ENCODE results near the gene LYSET.
A peak's percentile ranks its signal among the peaks of the same experiment; 100 is the strongest.
"Not testable (repeated sequence)": the region's sequence is repeated elsewhere in the genome, so short reads cannot be mapped to it uniquely, and the experiment has no call there.

Gene LYSET

GRCh38 chr14:93169619-93170018 lies 15.5 kb upstream of the LYSET start:
- not testable (repeated sequence) for DNase-seq

DNA sequence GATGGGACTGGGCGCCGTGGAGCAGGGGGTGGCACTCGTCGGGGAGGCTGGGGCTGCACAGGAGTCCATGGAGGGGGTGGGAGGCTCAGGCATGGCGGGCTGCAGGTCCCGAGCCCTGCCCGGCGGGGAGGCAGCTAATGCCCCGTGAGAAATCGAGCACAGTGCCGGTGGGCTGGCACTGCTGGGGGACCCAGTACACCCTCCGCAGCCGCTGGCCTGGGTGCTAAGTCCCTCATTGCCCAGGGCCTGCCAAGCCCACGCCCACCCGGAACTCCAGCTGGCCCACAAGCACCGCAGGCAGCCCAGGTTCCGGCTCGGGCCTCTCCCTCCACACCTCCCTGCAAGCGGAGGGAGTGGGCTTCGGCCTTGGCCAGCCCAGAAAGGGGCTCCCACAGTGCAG lies 15.0 kb upstream of the LYSET start:
- DNase-seq, result not testable (repeated sequence)

- no peak for DNase-seq
These were observed 13.7 kb upstream of the LYSET start for GRCh38 chr14:93171376-93171775.

- DNase-seq, result no peak
These were observed 11.1 kb upstream of the LYSET start for GRCh38 chr14:93173943-93174395.

GRCh38 chr14:93174731-93175130 lies 10.4 kb upstream of the LYSET start:
- DNase-seq, result not testable (repeated sequence)

DNA sequence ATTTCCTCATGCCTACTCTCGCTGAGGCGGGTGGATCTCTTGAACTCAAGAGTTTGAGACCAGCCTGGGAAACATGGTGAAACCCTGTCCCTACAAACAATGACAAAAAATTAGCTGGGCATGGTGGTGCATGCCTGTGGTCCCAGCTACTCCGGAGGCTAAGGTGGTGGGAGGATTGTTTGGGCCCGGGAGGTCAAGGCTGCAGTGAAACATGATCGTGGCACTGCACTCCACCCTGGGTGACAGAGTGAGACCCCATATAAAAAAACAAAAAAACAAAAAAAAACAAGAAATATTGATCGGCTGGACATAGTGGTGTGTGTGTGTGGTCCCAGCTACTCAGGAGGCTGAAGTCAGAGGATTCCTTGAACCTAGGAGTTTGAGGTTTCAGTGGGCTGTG lies 9.6 kb upstream of the LYSET start:
- no peak for DNase-seq

GRCh38 chr14:93183596-93184317 lies 1.4 kb upstream of the LYSET start:
- no peak for DNase-seq

- DNase-seq, result no peak
These were observed 218 bp downstream of the LYSET start for GRCh38 chr14:93185349-93185720.

- DNase-seq, result no peak
These were observed 1.3 kb downstream of the LYSET start for GRCh38 chr14:93186466-93186865.

DNA sequence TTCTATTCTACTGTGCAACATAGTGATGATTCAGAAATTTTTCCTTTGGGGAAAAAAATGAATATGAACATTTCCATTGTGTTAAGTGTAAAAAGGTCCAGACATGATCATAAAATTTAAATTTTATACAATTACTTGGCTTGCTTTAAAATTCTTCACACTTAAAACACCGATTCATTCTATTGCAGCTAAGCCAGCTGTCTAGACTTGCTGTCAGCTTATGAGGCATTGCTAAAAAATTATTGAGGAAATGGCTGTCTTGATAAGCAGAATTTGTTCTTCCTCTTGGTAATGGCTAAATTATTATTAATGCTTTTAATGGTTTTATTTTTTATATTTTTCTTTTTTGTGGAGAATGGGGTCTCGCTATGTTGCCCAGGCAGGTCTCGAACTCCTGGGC lies 1.8 kb downstream of the LYSET start:
- DNase-seq, result no peak

- no peak for DNase-seq
These were observed 10.3 kb downstream of the LYSET start for GRCh38 chr14:93195316-93195999.

- DNase-seq, result no peak
These were observed 13.9 kb downstream of the LYSET start for GRCh38 chr14:93199031-93199430.

- no peak for DNase-seq
These were observed 15.4 kb downstream of the LYSET start for GRCh38 chr14:93200553-93200952.

- DNase-seq, result no peak
These were observed 16.1 kb downstream of the LYSET start for GRCh38 chr14:93201155-93201704.

- DNase-seq, result peak; percentile 94
These were observed 21.8 kb downstream of the LYSET start, which contains the start of the genes GON7 and UBR7 for GRCh38 chr14:93206793-93207467. GON7 (minus strand) TSS chr14:93207065; CDS start chr14:93207037, 28 bp downstream. UBR7 (plus strand) TSS chr14:93207256; CDS start chr14:93207292, 36 bp downstream.

DNA sequence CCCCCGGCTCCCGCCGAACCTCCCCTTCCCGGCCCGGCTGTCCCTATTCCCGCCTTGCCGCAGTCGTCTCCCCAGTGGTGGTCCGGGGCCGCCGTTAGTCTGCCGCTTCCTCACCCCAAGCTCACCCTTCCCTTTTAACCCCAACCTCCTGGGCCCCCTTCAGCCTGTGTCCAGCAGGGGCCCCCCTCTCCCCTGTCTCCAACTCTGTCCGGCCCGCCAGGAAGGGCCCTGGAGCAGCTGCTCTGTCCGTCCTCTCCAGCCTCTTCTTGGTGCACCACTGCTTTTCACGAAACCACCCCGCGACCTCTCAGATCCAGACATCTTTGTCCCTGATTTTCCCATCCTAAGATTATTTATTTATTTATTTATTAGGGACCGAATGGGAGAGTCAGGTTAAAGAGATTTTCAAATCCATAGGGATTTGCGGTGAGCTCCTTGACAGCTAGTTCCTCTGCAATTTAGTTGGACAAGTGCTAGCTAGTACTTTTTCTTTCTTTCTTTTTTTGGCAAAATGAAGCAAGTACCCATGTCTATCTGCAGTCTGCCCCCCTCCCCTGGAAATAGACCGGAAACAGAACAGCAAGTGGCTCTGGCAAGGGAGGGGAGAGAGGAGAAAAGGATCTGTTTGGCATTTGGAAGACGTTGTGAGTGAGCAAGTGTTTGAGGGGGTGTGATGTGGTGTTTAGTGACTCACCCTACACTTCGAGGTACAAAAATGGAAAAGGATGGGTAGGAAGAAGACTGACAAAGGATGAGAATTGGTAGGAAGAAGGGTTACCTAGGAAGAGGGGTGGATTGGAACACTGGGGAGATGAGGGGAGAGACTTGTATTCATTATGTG lies 22.6 kb downstream of the LYSET start:
- DNase-seq, result no peak

GRCh38 chr14:93212432-93212831 lies 27.3 kb downstream of the LYSET start:
- DNase-seq, result no peak

DNA sequence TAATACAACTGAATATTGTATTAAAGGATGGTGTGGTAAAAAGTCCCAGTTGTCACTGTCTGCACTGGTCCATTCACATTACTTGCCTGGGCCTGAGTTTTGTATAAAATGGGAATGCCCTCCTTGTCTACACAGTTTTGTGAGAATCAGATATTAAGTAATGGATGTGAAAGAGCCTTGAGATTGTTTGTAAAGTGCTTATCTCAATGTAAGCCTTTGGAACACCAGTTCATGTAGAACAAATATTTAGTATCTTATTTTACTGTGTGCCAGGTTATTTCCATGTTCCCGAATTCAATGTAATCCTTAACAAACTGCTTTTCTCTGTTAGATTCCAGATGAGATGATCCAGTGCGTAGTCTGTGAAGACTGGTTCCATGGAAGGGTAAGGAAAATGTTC lies 29.5 kb downstream of the LYSET start:
- DNase-seq, result no peak

- DNase-seq, result no peak
These were observed 34.1 kb downstream of the LYSET start for GRCh38 chr14:93219103-93219726.

GRCh38 chr14:93220509-93220908 lies 35.4 kb downstream of the LYSET start:
- no peak for DNase-seq

GRCh38 chr14:93223565-93223964 lies 38.4 kb downstream of the LYSET start:
- no peak for DNase-seq

DNA sequence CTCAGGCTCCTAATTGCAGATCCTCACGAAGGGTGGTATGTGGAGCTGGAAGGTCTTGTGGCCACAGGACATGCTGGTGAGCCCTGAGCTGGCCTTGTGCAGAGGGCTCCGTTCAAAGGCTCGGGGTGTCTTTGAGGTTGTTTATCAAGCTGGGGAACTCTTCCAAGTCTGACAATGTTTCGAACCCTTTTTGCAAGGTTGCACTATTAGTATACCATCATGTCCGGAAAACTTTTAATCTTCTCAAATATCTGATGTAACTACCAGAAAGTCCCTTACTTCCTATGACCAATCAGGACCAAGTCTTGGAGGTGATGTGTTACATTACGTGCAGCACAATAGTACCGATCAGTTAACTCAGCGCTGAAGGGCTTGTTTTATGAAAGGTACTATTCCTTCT lies 43.4 kb downstream of the LYSET start:
- DNase-seq, result no peak

Measured in NCI-H1048 (cell line).